DOHH2 (cell line): ENCODE results near the gene CLEC1A.

Experiments
- CTCF ChIP-seq: fragments of 200-600 bp; sonication (generic); IDR thresholded peaks from one replicate; pipeline ENCODE4 v1.5.1; 2014; ENCODE audit warnings: antibody characterized with exemption, mild to moderate bottlenecking, low read depth, low read length; ENCODE audit not compliant: poor library complexity, severe bottlenecking
- EZH2phosphoT487 ChIP-seq: fragments of 200-600 bp; sonication (generic); IDR thresholded peaks from 2 replicates; pipeline ENCODE4 v1.6.1; 2017; ENCODE audit warnings: borderline replicate concordance, mild to moderate bottlenecking, antibody characterized with exemption, low read length, moderate library complexity, mixed read lengths

- TF ChIP-seq CTCF = no peak
- no peak for TF ChIP-seq EZH2phosphoT487
Measured at GRCh38 chr12:10025236-10025635, 73.5 kb downstream of the CLEC1A start.
